Stimulated activated CD8-positive, alpha-beta memory T cell treated with anti-CD3 and anti-CD28 coated beads, Interleukin-15, amount 100 ng/mL, for 1 hour (primary cell): Measurements from ENCODE around the gene EGF.

Experiments
- DNase-seq: peaks from one replicate; pipeline ENCODE4 v3.0.0-alpha.2; 2020; ENCODE audit warnings: low read depth

Gene EGF

DNA sequence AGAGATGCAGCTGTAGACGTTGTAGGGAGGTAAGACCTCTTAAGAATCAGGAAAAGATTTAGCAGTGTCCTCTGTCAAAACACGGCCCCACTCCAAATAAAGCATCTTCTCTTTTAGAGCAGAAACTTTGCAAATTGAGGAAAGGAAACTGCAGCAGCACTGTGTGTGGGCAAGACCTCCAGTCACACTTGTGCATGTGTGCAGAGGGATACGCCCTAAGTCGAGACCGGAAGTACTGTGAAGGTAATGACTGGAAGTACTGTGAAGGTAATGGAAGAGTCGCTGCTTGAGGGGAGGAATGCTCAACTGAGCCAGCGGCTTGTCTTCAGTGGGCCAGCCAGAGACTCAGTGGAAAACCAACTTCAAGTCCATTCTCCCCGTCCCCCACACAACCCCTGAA is 46.5 kb downstream of the EGF start:
- no peak for DNase-seq

DNA sequence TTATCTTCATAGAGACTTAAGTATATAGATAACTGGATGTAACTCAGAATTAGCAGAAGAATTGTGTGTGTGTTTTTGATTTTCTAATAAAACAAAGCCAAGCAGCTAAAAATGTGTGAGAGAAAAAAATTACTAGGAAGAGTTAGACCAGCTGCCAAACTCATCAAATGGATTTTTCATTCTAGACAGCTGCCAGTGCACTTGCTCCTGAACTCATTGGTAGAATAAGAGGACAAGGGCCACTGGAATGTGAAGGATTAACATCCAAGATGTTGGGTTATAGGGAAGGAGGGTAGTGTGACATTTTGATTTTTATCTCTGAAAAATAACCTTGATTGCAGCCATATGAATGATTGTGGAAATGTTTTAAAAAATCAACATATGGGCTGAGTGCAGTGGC is 49.7 kb downstream of the EGF start:
- DNase-seq: no peak

GRCh38 chr4:109966891-109967481 is 54.3 kb downstream of the EGF start:
- DNase-seq: no peak

DNA sequence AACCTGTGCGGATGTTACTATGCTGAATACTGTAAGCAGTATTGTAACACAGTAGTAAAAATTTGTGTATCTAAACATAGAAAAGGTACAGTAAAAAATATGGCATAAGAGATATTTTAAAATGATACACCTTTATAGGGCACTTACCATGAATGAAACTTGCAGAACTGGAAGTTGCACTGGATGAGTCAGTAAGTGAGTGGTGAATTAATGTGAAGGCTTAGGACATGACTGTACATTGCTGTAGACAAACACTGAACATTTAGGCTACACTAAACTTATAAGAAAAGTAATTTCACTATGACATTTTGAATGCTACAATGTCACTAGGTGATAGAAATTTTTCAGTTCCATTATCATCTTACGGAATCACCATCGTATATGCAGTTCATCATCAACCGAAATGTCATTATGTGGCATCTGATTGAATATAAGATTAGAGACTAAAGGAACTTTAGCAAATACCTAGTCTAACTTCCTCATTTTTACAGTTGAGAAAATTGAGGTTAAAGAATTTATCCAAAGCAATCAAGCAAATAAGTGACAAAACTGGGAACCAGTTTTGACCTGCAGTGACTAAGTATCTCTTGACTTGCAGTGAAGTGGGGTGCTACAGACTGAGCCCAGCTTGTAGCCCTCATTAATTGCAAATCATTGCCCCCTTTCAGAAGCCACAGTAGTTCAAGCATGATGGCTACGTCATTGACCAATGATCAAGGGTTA is 55.3 kb downstream of the EGF start:
- no peak for DNase-seq

GRCh38 chr4:109969087-109969486 is 56.4 kb downstream of the EGF start:
- DNase-seq: no peak

- no peak for DNase-seq
Observed at GRCh38 chr4:109969919-109970318, 57.2 kb downstream of the EGF start.

DNA sequence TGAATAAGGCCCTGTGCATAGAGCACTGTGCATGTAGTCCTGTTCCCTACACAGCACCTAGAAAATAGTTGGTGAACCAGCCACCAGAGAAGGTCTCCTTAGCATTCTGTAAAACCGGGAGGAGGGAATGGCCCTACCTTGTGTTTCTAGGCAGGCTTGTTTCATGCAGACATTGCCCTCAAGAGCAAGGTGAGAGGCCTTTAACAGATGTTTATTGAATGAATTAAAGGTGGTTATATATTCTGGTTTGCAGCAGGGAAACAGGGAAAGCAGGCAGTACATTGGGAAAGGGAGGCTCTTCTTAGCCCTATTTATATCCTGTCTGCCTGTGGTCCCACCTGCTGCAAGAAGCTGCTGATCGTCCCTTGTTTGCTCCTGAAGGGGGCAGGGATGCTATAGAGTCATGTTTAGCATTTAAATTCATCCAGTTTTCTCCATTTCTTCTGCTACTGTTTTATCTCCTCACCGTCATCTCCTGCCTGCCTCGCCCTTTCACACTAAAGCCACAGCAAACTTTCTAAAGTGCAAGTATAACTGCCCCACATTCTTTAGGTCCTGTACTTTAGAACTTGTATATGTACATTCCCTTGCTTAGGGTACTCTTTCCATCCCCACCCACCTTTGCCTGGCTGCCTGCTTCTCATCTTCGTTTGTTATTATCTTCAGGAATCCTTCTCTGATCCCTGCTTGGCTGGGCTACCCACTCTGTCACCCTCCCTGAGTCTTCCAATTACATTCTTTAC is 60.3 kb downstream of the EGF start:
- no peak for DNase-seq

DNA sequence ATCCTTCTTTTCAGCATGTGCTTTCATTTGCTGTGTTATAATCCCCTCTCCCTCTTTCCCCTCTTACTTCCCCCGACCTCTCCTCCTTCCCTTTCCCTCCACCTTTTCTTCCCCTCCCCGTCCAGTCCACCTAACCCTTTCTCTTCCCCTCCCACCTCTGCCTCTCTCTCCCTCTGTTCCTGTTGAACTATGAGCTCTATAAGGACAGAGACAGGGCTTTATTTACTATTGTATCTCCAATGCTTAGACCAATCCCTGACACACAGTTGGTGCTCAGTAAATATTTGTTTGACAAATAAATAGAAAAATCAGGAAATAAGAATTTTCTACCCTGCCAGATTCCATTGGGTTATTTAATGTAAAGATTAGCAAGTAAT is 60.8 kb downstream of the EGF start:
- DNase-seq: no peak

GRCh38 chr4:109976189-109976588 is 63.5 kb downstream of the EGF start:
- DNase-seq: no peak

- no peak for DNase-seq
Observed at GRCh38 chr4:109977854-109978501, 65.3 kb downstream of the EGF start.

DNA sequence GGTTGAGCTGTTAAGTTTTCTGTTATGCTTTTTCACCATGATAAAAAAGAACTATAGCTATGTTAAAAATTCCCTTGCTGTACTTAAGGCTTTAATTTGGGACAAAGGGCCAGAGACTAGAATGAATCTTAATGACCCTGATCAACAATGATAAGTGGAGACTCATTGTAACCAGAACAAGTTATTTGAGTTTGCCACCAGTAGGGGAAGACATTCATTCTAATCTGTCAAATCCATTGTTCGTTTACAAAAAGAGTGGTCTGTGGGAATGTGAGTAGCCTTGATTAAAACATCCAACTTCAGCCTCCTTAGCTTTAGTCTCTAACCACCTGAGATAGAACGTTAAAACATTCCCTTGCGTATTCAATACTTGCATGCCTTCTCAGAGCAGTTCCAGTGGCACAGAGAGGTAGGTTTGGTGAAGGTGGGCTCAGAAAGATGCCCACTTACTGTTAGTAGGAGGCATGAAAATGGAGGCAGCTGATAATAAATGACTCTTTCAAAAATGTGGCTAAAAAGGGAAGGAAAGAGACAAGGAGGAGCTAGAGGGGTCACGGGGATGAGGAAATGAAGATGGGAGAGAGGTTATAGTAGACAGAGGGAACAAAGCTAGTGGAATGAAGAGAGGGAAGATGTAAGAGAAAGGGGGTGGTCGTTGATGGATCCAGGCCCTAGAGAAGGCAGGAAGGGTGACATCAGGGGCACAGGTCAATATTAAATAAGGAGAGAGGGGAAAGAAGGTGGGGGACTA is 66.2 kb downstream of the EGF start:
- DNase-seq: no peak

GRCh38 chr4:109979920-109980717 is 67.4 kb downstream of the EGF start:
- no peak for DNase-seq

- no peak for DNase-seq
Observed at GRCh38 chr4:109981936-109982335, 69.3 kb downstream of the EGF start.

DNA sequence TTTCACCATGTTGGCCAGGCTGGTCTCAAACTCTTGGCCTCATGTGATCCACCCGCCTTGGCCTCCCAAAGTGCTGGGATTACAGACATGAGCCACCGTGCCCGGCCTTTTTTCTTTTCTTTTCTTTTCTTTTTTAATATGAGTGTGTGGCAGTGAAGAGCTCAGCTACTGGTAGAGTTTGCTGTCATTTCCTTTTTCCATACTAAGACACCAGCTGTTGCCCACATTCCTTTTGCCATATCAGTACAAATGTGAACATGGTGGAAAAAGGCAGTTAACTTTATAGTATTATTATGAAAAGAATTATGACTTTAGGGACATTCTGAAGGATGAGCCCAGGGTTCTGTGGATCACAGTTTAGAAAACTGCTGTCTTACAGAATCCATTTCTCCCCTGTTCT is 69.8 kb downstream of the EGF start:
- no peak for DNase-seq

DNA sequence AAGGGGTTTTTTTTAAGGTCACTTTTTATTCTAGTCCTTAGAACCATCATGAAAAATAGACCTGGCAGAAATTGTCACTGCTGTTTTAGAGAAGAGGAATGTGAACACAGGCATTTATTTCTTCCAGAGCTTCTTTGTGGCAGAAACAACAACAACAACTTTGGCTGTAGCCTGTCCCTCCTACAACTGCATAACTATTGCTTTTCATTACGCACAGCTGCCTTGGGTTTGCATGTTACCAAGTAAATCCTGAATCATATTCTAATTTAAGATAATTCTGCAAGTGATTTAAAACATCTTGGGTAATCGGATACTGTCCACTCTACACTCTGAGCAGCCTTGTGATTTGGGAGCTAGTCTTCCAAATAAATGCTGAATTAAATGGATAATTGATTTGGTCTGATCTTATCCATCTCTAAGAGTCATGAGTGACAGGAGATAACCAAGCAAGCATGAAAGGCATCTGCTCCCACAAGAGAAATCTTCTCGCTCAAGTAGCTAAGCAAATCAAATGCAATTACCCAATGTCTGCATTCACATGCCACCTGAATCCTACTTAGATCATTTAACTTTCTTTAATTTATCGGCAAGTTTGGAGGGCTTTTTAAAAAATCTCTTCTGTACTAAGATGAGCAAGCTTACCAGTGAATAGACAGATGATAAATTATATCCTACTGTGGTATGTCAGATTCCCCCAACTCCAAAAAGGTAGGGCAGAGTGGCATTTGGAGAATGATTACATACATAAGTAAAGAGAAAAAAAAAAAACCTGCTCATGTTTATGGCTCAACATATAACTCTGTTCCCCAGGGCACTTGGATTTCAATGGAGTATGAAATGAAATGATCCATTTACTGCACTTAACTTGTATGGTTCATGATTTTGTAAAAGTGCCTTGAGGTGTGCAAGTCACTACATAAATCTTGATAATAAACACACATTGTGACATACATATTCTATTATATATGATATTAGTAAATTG is 73.6 kb downstream of the EGF start:
- no peak for DNase-seq

DNA sequence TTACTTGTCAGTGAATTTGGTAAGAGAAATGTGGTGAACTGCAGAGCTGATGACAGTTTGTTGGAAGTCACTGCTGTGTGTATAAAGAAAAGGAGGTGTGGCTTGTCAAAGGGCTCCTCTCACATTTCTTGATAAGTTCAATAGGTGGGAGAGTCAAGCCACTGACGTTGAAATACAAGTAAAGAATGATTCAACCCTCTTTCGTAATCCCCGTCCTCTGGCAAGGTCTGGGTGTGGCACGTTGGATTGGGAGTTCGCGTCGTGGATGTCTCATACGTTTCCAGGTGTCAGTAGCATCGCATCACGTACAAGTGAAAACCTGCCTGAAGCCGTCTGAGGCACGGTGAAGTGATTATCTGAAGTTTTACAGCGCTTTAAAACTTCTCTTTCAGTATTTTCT is 76.4 kb downstream of the EGF start:
- DNase-seq: no peak

DNA sequence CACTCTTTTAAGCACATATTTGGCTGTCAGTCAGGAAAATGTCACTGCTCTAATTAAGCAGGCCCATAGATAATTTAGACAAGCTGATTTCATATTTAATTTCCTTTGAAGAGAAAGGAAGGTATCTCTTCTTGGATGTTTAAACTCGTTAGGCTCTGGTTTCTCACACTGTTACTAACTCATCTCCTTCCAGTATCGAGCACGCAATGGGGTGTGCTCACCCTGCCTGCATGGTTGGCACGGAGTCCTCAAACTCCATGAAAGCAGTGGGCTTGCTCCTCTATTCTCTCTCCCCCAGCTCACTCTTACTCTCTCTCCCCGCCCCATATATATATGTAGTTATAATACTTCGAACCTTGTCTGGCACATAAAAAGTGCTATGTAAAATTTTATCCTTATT is 76.9 kb downstream of the EGF start:
- DNase-seq: no peak

- no peak for DNase-seq
Observed at GRCh38 chr4:109990261-109991257, 77.9 kb downstream of the EGF start.

DNA sequence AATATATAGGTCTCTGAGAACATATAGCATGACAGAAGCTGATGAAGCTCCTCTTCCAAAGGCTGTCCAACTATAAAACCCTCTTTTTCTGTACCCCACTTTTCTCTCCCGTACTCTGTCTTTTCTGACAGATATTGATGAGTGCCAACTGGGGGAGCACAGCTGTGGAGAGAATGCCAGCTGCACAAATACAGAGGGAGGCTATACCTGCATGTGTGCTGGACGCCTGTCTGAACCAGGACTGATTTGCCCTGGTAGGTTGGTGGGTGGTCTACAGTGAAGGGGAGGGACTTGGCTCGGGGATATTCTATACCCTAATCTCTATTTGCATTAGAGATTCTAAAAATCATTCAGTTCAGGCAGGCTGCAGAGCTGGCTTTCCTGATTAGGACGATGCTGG is 80.4 kb downstream of the EGF start:
- no peak for DNase-seq
